Renal cortical epithelial cell (primary cell): ENCODE measurements around the gene LIPE. TPM values are rescaled to one million over a fixed set of nuclear protein-coding genes. Genes with fewer than 3 reads are reported as not detected.

Experiments used
- DNase-seq: peaks from one replicate; pipeline ENCODE4 v3.0.0-alpha.2; 2011; ENCODE audit warnings: low read depth
- total RNA-seq: library from RNA; depleted of rRNA; stranded (reverse); fragments of >200 nt; gene quantifications from 2 replicates; pipeline ENCODE4 v1.2.3, GENCODE V29; 2014

Gene LIPE
- total RNA-seq, 1 donor from 2014 or later = 1.2 TPM

DNA sequence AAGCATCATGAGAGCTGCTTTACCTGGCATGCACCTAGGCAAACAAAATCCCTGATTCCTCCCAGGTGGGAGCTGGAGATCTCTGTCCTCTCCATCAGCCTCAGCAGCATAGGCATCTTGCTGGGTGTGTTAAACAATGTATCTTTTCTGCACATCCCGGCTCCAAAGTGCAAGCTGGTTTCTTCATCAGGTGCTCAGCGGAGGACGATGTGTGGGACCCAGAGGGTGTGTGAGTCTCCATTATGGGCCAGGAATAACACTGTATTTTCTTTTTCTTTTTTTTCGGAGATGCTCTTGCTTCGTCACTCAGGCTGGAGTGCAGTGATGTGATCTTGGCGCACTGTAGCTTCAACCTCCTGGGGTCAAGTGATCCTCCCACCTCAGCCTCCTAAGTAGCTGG lies 47.0 kb downstream of the LIPE start:
- no peak for DNase-seq

DNA sequence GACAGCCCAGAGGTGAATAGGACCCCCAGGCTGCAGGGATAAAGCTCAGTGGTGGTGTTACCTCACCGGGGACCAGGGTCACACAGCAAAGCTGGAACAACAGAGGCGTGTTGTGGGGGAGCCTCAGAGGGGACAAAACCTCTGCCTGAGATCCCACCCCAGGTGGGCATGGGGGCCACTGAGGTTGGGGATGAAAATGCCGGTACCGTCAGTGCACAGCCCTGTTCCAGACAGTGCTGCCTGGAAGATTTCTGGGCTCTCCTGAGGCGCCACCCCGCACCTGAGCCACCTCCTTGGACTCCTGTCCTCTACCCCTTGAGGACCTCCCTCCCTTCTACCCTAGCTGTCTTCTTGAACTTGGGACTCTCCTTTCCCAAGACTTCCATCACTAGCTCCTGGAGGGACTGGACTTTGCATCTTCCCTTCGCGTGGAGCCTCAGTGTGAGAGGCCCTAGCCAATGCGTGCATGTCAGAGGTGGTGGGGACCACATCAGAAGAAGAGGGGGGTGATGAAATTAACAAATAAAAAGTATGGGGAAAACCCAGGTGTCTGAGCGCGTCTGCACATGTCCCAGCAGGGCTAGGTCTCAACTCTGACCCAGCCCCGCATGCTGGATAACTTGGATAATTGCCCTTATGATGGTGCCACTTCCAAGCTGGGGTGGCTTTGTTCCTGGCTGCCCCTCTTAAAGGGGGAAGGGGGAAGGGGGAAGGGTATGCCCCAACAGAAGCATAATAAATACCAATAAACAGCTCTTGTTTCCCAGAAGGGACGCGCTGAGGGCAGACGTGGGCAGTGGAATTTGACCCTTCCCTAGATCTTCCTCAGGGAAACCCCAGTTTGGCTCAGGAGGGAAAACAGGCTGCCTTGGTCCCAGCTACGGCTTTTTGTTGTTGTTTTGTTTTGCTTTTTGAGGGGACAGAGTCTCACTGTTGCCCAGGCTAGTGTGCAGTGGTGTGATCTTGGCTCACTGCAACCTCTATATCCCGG lies 48.7 kb downstream of the LIPE start:
- no peak for DNase-seq

DNA sequence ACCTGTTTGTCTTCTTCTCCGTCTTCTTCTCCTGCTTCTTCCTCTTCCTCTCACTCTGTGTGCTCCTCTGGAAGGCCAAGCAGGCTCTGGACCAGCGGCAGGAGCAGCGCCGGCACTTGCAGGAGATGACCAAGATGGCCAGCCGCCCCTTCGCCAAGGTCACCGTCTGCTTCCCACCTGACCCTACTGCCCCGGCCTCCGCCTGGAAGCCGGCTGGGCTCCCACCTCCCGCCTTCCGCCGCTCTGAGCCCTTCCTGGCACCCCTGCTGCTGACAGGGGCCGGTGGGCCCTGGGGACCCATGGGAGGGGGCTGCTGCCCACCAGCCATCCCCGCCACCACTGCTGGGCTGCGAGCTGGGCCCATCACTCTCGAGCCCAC lies 51.0 kb downstream of the LIPE start:
- no peak for DNase-seq

DNA sequence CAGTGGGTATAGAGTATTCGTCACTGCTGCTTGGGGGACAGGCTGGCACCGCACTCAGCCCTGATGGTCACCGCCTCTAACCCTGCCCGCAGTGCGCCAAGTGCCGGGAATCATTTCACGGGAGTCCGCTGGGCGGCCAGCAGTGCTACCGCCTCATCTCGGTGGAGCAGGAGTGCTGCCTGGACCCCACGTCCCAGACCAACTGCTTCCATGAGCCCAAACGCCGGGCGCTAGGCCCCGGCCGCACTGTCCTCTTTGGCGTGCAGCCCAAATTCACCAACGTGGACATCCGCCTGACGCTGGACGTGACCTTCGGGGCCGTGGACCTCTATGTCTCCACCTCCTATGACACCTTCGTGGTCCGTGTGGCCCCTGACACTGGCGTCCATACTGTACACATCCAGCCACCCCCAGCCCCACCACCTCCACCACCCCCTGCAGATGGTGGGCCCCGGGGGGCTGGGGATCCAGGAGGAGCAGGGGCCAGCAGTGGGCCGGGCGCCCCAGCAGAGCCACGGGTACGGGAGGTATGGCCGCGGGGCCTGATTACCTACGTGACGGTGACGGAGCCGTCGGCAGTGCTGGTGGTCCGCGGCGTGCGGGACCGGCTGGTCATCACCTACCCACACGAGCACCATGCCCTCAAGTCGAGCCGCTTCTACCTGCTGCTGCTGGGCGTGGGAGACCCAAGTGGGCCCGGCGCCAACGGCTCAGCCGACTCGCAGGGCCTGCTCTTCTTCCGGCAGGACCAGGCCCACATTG lies 51.6 kb downstream of the LIPE start:
- no peak for DNase-seq

DNA sequence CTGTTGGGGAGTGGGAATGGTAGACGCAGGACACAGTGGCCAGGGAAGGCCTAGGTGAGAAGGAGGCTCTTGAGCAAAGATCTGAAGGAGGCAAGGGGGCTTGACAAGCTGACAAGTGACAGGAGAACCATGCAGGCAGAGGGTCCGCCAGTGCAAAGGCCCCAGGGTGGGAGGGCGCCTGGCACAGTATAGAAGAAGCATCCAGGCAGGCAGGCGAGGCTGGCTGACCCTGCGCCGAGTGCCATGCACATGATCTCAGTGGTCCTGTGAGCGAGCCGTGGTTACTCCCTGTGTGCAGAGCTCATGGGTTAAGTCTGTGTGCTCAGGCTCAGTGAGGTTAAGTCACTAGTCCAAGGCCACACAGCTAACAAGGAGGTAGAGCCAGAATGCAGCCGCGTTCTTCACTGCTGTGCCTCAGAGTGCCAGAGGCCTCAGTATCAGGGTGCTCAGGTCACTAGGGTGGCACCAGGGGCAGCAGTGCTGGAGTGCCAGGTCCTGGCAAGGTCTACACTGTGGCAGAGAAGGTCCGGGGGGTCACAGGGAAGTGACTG lies 52.3 kb downstream of the LIPE start:
- DNase-seq = no peak

DNA sequence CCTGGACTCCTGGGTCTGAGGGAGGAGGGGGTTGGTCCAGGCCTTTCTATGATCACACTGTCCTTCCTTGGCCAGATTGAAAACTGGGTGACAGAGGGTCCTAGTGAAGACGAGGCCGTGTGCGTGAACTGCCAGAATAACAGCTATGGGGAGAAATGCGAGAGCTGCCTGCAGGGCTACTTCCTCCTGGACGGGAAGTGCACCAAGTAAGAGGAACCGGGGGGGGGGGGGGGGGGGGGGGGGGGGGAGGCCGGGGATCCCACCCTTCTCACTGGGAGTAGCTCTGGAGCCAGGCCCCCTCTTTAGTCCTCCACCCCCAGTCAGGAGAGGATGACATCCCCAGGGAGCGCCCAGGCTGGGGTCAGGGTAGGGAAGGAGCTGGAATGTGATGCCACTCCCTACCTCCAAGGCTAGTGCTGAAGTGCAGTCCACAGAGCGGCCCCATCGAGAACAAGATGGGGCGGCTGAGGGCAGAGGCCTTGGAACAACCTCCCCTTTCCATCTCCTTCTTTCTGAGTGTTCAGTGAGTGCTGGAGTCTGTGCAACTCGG lies 56.5 kb downstream of the LIPE start:
- no peak for DNase-seq

DNA sequence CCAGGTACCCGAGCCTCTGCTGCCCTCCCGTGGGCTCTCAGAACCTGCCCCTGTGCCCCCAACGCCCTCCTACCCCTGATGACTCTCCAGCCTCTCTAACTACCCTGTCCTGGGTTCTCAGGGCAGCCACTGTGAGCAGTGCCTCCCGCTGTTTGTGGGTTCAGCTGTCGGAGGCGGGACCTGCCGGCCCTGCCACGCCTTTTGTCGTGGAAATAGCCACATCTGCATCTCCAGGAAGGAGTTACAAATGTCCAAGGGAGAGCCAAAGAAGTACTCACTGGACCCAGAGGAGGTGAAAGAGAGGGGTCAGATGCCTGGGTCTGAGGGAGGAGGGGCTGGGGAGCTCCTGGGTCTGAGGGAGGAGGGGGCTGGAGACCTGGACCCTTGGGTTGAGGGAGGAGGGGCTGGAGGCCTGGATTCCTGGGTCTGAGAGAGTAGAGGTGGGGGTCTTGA lies 57.1 kb downstream of the LIPE start:
- DNase-seq = no peak

DNA sequence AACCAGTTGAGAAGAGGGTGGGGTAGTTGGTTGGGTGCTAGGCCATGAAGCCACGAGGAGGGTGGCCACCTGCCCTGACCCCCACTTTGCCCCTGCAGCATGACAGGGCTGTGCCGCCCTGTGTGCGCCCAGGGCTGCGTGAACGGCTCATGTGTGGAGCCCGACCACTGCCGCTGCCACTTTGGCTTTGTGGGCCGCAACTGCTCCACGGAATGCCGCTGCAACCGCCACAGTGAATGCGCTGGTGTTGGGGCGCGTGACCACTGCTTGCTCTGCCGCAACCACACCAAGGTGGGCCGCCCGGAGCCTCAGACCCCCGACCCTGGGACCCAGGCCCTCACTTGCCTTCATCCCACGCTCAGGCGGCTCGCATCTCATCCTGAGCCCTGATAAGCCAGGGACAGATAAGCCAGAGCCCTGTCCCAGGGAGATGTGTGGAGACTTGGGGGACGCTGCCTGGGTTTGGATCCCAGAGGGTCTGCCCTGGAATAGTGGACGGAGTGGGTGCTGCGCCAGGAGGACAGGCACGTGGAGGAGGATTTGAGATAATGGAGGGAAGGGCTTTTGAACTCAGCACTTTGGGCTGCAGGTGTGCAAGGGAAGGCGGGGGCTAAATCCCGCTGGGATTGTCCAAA lies 57.6 kb downstream of the LIPE start:
- no peak for DNase-seq

DNA sequence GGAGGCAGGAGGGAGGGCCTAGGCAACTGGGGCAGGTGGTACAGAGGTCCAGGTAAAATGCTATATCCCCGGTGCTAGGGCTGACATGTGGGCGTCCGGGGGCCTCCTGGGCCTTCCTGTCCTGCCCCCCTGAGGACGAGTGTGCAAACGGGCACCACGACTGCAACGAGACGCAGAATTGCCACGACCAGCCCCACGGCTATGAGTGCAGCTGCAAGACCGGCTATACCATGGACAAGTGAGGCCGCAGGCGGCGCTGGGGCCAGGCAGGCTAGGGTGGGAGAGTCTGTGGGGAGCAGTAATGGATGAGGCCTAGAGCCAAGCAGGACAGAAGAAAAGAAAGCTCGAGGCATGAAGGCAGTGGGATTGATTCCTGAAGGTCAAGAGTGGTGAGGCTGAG lies 58.4 kb downstream of the LIPE start:
- DNase-seq = no peak

DNA sequence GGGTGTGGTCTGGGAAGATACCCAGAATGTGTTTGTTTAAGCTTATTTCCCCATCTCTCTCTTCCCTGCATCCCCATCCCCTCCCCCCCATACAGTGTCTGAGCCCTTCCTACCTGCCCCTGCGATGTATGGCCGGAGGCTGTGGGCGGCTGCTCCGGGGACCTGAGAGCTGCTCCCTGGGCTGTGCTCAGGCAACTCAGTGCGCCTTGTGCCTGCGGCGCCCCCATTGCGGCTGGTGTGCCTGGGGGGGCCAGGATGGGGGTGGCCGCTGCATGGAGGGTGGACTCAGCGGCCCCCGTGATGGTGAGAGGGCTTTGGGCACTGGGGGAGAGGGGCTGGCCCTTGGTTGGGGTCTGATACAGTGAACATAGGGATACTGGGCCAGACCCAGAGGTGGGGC lies 58.8 kb downstream of the LIPE start:
- no peak for DNase-seq

DNA sequence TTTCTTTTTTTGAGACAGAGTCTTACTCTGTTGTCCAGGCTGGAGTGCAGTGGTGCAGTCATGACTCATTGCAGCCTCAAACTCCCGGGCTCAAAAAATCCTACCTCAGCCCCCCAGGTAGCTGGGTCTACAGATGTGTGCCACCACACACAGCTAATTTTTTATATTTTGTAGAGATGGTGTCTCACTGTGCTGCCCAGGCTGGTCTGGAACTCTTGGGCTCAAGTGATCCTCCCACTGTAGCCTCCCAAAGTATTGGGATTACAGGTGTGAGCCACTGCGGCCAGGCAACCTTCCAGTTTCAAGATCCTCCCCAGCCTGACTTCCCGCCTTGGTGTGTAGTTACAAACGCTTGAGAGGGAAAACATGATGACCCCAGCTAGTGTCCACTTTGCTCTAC lies 59.3 kb downstream of the LIPE start:
- DNase-seq = no peak

DNA sequence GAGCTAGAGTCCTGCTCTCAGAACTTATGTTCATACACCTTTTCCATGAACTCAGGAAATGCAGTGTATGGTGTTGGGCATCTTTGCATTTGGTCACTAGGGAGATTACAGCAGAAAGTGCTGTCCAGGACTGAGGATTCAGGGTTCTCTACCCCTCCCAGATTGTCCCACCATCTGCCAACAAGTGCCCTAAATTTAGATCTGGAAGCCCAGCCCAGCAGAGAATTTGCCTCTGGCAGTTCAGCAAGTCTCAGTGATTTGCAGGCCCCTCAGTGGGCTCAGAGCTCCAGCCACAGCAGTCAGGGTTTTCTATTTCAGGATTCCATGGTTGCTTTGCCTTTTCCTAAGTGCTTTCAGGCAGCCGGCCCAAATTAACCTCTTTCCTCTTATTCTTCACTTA lies 60.5 kb downstream of the LIPE start:
- DNase-seq = no peak

DNA sequence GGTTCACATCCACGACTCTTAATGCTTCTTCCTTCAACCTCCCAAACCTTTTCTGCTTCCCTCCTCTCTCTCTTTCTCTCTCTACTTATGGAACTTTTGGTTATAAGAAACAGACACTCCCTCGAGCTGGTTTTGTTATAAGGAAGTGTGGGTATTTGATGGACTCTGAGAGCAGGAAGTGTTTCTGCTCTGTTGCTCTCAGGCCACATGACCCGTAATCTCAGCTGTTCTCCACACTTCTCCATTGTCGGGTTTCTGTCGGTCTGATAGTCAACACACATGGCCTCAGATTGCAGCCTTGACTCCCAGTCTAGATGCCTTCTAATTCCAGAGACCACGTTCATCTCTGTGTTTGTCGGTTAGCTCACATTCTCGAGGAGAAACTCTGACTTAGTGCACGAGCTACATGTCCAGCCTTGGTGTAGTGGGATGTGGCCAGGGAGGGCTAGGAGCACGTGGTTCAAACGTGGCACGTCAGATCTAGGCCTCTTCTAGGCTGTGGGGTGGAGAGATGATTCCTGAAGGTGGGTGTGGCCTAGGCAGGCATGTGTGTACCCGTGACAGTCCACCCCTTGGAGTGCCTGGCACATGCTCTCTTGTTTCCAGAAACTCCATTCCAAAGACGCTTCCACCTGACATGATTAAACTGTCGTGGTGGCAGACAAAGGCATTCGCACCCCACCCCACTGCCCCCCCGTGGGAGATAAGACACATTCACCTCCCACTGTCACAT lies 63.4 kb downstream of the LIPE start:
- peak; percentile 9 for DNase-seq

DNA sequence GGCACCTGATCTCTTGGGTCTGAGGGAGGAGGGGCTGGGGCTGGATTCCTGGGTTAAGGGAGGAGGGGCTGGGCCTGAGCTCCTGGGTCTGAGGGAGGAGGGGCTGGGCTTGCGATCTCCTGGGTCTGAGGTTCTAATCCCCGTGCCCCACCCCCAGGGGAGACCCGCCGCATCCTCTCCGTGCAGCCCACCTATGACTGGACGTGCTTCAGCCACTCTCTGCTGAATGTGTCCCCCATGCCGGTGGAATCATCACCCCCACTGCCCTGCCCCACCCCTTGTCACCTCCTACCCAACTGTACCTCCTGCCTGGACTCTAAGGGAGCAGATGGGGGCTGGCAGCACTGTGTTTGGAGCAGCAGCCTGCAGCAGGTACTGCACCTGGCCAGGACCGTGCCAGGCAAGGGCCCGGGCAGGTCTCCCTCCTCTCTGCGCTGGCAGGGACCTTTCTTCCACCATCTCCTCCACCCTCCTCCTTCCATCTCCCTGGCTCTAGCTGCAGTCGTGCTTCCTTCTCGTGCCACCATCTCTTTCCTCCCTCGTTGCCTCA lies 64.2 kb downstream of the LIPE start:
- no peak for DNase-seq

DNA sequence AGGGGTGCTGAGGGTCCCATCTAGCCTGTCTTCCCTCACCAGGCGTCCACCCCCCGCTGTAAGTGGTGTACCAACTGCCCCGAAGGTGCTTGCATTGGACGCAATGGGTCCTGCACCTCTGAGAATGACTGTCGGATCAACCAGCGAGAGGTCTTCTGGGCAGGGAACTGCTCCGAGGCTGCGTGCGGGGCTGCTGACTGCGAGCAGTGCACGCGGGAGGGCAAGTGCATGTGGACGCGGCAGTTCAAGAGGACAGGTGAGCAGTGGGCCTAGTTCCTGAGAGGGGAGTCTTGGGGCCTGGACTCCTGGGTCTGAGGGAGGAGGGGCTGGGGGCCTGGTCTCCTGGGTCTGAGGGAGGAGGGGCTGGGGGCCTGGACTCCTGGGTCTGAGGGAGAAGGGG lies 64.8 kb downstream of the LIPE start:
- no peak for DNase-seq

DNA sequence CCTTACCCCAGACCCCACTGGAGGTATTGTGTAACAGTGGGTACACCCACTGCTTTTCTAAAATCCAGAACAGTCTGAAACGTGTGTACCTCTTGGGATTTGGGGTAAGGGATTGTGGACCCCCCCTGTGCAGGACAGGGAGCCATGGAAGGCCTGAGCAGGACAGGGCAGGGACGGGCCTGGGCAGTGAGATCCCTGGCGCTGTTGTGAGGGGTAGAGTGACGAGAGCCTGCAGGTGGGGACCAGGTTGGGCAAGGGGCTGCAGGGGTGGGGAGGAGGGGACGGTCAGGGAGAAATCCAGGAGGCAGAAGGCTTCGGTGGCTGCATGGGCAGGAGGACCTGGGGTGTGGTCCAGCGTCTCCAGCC lies 65.7 kb downstream of the LIPE start:
- DNase-seq = no peak

DNA sequence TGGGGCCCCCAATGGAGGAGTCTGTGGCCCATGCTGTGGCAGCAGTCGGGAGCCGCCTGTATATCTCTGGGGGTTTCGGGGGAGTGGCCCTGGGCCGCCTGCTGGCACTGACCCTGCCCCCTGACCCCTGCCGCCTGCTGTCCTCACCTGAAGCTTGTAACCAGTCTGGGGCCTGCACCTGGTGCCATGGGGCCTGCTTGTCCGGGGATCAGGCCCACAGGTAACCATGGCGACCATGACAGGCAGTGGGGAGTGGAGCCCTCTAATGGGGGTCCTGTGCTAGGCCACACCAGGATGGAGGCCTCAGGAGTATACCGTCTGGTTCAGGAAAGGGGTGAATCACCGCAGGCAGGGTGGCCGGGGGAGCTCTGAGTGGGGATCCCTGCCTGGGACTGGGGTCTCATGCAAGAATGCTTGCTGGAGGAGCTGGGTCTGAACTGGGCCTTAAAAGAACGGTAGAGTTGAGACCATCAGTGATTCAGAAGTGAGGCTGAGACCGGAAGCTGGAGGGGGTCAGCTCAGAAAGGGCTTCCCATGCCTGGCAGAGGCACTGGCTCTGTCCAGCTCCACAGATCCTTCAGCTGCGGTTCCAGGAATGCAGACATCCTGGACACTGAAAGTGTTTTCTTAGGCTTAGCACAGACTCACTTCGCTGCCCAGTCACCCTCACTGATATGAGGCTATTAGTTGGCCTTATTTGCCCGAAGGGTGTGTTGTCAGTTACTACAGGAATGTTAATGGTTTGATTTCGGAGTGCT lies 66.2 kb downstream of the LIPE start:
- no peak for DNase-seq

DNA sequence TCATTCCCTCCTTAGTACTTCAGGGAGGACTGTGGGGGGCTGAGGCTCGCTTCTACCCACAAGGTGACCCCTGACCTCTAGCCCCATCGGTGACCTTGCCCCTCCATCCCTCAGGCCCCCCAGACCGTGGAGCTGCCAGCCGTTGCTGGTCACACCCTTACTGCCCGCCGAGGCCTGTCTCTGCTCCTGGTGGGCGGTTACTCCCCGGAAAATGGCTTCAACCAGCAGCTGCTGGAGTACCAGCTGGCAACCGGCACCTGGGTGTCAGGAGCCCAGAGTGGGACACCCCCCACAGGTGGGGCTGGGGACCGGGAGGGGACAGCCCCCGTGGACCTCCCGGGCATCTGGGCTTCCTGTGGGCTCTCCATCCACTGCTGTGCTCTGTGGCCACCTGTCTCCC lies 69.9 kb downstream of the LIPE start:
- no peak for DNase-seq

DNA sequence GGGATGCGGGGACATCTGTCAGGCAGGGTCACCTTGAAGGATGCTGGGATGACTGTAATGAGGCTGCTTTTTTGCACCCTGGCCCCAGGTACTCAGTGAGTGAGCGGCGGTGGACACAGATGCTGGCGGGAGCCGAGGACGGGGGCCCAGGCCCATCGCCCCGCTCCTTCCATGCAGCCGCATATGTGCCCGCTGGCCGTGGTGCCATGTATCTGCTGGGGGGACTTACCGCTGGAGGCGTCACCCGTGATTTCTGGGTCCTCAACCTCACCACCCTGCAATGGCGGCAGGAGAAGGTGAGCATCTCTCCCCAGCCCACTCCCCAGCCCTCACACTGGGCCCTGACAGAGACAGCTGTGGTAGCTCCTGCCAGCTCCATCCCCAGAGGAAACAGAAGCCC lies 70.5 kb downstream of the LIPE start:
- no peak for DNase-seq

DNA sequence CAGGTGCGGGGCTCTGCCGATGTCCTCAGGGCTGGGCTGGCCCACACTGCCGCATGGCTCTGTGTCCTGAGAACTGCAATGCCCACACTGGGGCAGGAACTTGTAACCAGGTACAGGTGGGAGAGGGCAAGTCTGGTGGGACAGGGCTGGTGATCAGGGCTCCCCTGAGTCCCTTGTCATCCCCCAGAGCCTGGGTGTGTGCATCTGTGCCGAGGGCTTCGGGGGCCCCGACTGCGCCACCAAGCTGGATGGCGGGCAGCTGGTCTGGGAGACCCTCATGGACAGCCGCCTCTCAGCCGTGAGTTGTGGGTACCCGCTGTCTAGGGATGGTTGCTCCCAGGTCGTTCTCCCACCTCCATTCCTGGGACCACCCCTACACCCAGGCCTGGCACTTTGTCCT lies 71.3 kb downstream of the LIPE start:
- no peak for DNase-seq
